ENCODE results near the gene ZBTB20. TPM values are rescaled to one million over a fixed set of nuclear protein-coding genes. Genes with fewer than 3 reads are reported as not detected.

Gene ZBTB20
- total and polyA plus RNA-seq, 10 of the 15 experiments (the other 5 are each of a cell fraction or from before 2014, with no cell fraction given) = 0.20 to 5.5 (median 2.2) TPM

DNA sequence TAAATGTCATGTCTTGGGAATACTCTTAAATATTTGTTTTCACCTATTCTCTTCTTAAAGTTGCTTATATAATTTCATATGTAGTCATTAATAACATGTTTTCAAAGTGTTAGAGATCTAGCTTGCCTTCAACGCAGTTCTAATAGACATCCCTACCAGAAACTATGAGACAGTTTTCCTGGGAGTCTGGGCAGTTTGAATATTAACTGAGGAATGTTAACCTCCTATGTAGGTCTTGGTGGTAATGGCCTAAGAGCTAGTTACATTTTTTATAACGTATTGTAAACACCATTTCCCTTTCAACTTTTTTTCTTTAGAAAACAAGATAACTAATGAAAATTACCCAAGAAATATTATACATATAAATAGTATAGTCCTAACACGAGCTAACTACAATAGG, 525.1 kb downstream of the ZBTB20 start:
- in situ Hi-C loops (cut with MboI) = no loop called here
- Histone ChIP-seq H3K27me3 (replicated peaks in 1 of 2; ENCODE audit: control insufficient read depth in 2 of 2, insufficient read depth in 2 of 2, low read length in 1 of 2) (no peaks in the 10 kb centered on the region), H3K9me3 (replicated peaks; ENCODE audit: control insufficient read depth, insufficient read depth, low read length) (no peaks in the 10 kb centered on the region), H3K4me2 (ENCODE audit: control insufficient read depth, insufficient read depth) (no peak overlapping the region), H4K20me1 (ENCODE audit: control insufficient read depth, insufficient read depth) (no peaks in the 10 kb centered on the region), H3K4me1 (ENCODE audit: control insufficient read depth, insufficient read depth, low read length) (no peaks in the 10 kb centered on the region), H2AFZ (ENCODE audit: control insufficient read depth, low read depth, low read length) (no peak overlapping the region), H3K9ac (ENCODE audit: control insufficient read depth, insufficient read depth, low read length) (no peak overlapping the region), H3K36me3 (ENCODE audit: control insufficient read depth in 2 of 2, insufficient read depth in 2 of 2, low read length in 1 of 2) (no peaks in the 10 kb centered on the region), H3K79me2 (ENCODE audit: control insufficient read depth, insufficient read depth, low read length) (no peaks in the 10 kb centered on the region), H3K27ac (ENCODE audit: control insufficient read depth, insufficient read depth) (no peak overlapping the region), H3K4me3 (no peak overlapping the region)
- intact Hi-C loops (cut with micrococcal nuclease; ENCODE audit: unreplicated experiment) = no loop called here
- SMC1A ChIA-PET (ENCODE audit: uncharacterized antibody, unreplicated experiment) = interaction anchor here (0.6 to 1.2 kb wide), 2 partner anchors 15 to 279 kb away, joined by 3 read pairs; no protein-coding TSS in a partner anchor
- CTCF ChIA-PET = no interaction called here
- ATAC-seq = no peak
- RAD21 ChIA-PET (ENCODE audit: unreplicated experiment) = no interaction called here
- WGBS (ENCODE audit: insufficient coverage, insufficient replicate concordance, low lambda C conversion rate, missing lambda C conversion rate) = 40% methylated on average over 3 of the region's 3 CpGs
- no peak for DNase-seq (ENCODE audit: low read depth, low spot score)
- POLR2A ChIA-PET = no interaction called here
- BruUV-seq (replicated peaks) = no TSS peak
- FAIRE-seq = no peak
- no peak for TF ChIP-seq RBBP5 (conservative IDR thresholded peaks at IDR 0.05)
- no peak for TF ChIP-seq SUPT20H (IDR thresholded peaks at IDR 0.05; ENCODE audit: borderline replicate concordance, control insufficient read depth, low read depth, low read length)
- TF ChIP-seq, protein P1, sequence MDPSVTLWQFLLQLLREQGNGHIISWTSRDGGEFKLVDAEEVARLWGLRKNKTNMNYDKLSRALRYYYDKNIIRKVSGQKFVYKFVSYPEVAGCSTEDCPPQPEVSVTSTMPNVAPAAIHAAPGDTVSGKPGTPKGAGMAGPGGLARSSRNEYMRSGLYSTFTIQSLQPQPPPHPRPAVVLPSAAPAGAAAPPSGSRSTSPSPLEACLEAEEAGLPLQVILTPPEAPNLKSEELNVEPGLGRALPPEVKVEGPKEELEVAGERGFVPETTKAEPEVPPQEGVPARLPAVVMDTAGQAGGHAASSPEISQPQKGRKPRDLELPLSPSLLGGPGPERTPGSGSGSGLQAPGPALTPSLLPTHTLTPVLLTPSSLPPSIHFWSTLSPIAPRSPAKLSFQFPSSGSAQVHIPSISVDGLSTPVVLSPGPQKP (IDR thresholded peaks at IDR 0.05; ENCODE audit: low read depth, low read length) = no peak
- TF ChIP-seq MYC (IDR thresholded peaks at IDR 0.05; ENCODE audit: insufficient read depth, insufficient read length, insufficient replicate concordance, low read length, severe bottlenecking) = no peak

DNA sequence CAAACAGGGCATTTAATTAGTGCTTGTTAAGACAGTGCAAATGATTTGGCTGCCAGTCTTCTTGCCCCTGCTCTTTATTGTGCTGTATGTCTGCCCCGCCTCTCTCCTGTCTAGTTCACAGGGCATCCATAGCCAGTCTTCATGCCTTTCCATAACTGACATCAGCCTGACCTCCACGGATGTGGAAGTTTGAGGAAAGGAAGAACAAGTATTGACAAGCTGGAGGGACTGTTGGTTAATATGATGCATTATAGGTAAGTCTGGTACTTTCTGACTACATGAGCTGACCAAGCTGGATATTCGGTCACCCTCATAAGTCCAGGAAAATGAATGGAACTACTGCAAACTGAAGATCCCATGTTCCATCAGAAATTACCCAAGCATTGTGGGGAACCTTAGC, 527.3 kb downstream of the ZBTB20 start:
- H3K4me1 ChIP-seq (ENCODE audit: control insufficient read depth, insufficient read depth, low read length) = no peaks in the 10 kb centered on the region
- ChIA-PET SMC1A (ENCODE audit: uncharacterized antibody, unreplicated experiment) (no interaction called here), RAD21 (ENCODE audit: unreplicated experiment) (no interaction called here), POLR2A (interaction anchor here (0.6 kb wide), 1 partner anchor 214 kb away, joined by 4 read pairs; no protein-coding TSS in a partner anchor), CTCF (no interaction called here)
- no peak for DNase-seq (ENCODE audit: low read depth, low spot score)
- no peaks in the 10 kb centered on the region for H3K36me3 ChIP-seq (ENCODE audit: control insufficient read depth in 2 of 2, insufficient read depth in 2 of 2, low read length in 1 of 2)
- H3K27me3 ChIP-seq (replicated peaks in 1 of 2; ENCODE audit: control insufficient read depth in 2 of 2, insufficient read depth in 2 of 2, low read length in 1 of 2) = no peaks in the 10 kb centered on the region
- intact Hi-C loops (cut with micrococcal nuclease; ENCODE audit: unreplicated experiment) = no loop called here
- no peak overlapping the region for H3K4me3 ChIP-seq
- no TSS peak for BruUV-seq (replicated peaks)
- WGBS (ENCODE audit: insufficient coverage, insufficient replicate concordance, low lambda C conversion rate, missing lambda C conversion rate) = 58% methylated on average over 3 of the region's 3 CpGs
- no peak for FAIRE-seq
- no peak overlapping the region for H3K4me2 ChIP-seq (ENCODE audit: control insufficient read depth, insufficient read depth)
- no peak for ATAC-seq
- H2AFZ ChIP-seq (ENCODE audit: control insufficient read depth, low read depth, low read length) = no peak overlapping the region
- H4K20me1 ChIP-seq (ENCODE audit: control insufficient read depth, insufficient read depth) = no peaks in the 10 kb centered on the region
- no peak overlapping the region for H3K27ac ChIP-seq (ENCODE audit: control insufficient read depth, insufficient read depth)
- no peaks in the 10 kb centered on the region for H3K9me3 ChIP-seq (replicated peaks; ENCODE audit: control insufficient read depth, insufficient read depth, low read length)
- TF ChIP-seq CHD2 (IDR thresholded peaks at IDR 0.05; ENCODE audit: borderline replicate concordance, low read depth, low read length) = no peak
- TF ChIP-seq NFYB (IDR thresholded peaks at IDR 0.05; ENCODE audit: insufficient read depth, low read depth, low read length) = no peak
- TF ChIP-seq DPF2 (IDR thresholded peaks at IDR 0.05) = no peak
- TF ChIP-seq ZSCAN29 (IDR thresholded peaks at IDR 0.05) = no peak
- no peak for TF ChIP-seq BACH1 (IDR thresholded peaks at IDR 0.05; ENCODE audit: borderline replicate concordance)
- no peaks in the 10 kb centered on the region for H3K79me2 ChIP-seq (ENCODE audit: control insufficient read depth, insufficient read depth, low read length)
- no peak overlapping the region for H3K9ac ChIP-seq (ENCODE audit: control insufficient read depth, insufficient read depth, low read length)
- in situ Hi-C loops (cut with MboI) = no loop called here
